SU-DHL-6 (cell line): ENCODE data around the gene SRGN.

Source experiments
- EZH2phosphoT487 ChIP-seq: fragments of 200-600 bp; sonication (generic), shearing (Covaris generic); conservative IDR thresholded peaks from 2 replicates; pipeline ENCODE4 v1.6.1; 2018; ENCODE audit warnings: mild to moderate bottlenecking, antibody characterized with exemption, low read length, moderate library complexity, mixed read lengths
- TF ChIP-seq, protein P1 (sequence below): fragments of 200-600 bp; sonication (generic); IDR thresholded peaks from one replicate; pipeline ENCODE4 v1.5.1; 2017; ENCODE audit warnings: antibody characterized with exemption, mild to moderate bottlenecking, low read length, moderate library complexity; ENCODE audit not compliant: insufficient read depth, poor library complexity, severe bottlenecking

DNA sequence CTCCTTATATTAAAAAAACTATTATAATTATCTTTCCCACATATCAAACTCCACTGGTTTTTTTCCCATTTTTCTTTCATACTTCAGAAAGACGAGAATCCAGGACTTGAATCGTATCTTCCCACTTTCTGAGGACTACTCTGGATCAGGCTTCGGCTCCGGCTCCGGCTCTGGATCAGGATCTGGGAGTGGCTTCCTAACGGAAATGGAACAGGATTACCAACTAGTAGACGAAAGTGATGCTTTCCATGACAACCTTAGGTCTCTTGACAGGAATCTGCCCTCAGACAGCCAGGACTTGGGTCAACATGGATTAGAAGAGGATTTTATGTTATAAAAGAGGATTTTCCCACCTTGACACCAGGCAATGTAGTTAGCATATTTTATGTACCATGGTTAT, 15.9 kb downstream of the SRGN start:
- TF ChIP-seq EZH2phosphoT487 = no peak
- TF ChIP-seq, protein P1, sequence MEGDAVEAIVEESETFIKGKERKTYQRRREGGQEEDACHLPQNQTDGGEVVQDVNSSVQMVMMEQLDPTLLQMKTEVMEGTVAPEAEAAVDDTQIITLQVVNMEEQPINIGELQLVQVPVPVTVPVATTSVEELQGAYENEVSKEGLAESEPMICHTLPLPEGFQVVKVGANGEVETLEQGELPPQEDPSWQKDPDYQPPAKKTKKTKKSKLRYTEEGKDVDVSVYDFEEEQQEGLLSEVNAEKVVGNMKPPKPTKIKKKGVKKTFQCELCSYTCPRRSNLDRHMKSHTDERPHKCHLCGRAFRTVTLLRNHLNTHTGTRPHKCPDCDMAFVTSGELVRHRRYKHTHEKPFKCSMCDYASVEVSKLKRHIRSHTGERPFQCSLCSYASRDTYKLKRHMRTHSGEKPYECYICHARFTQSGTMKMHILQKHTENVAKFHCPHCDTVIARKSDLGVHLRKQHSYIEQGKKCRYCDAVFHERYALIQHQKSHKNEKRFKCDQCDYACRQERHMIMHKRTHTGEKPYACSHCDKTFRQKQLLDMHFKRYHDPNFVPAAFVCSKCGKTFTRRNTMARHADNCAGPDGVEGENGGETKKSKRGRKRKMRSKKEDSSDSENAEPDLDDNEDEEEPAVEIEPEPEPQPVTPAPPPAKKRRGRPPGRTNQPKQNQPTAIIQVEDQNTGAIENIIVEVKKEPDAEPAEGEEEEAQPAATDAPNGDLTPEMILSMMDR = no peak
